ENCODE results near the gene ENTPD6. TPM values are rescaled to one million over a fixed set of nuclear protein-coding genes. Genes with fewer than 3 reads are reported as not detected.

The ENTPD6 gene
- total RNA-seq, 1 experiment from 2014 or later: 80.4 TPM

DNA sequence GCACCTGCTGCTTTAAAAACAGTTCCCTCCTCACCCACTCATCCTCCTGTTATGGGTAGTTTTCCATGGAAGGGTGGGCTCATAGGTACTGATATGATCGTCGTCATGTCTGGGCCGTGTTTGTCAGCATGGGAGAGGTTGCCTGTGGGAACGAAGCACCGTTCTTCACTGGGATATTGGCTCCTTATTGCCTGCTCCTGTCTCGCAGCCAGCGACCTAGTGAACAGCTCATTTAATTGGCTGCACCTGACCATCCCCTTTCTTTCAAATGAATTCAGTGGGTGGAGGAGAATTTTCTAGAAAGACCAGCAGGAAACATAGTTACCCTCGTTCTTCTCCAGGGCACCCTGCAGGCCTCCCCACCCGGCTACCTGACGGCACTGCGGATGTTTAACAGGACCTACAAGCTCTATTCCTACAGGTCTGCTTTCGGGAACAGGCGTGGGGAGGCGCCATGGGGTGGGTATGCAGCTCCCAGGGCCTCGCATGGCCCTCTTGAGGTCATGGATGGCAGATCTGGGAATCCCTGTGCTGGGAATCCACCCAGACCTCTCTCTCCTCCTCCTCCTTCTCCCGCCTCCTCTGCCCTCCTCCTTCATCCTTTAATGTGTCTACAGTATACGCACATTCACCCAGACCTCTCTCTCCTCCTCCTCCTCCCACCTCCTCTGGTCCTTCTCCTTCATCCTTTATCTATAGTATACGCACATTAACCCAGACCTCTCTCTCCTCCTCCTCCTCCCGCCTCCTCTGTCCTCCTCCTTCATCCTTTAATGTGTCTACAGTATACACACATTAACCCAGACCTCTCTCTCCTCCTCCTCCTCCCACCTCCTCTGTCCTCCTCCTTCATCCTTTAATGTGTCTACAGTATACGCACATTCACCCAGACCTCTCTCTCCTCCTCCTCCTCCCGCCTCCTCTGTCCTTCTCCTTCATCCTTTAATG lies 21.9 kb downstream of the ENTPD6 start:
- Histone ChIP-seq H3F3A (ENCODE audit: insufficient read depth, low read depth) (peaks cover 6% of the 10 kb centered on the region), H3K27me3 (ENCODE audit: insufficient read depth, low read depth) (no peaks in the 10 kb centered on the region), H3K9me3 (ENCODE audit: insufficient read depth, low read depth) (no peaks in the 10 kb centered on the region), H3K9me2 (ENCODE audit: insufficient read depth) (no peaks in the 10 kb centered on the region), H2AFZ (no peak overlapping the region), H3K79me2 (ENCODE audit: low read depth) (no peaks in the 10 kb centered on the region), H4K20me1 (ENCODE audit: insufficient read depth) (no peaks in the 10 kb centered on the region), H3K36me3 (ENCODE audit: low read depth) (peaks cover 11% of the 10 kb centered on the region; the same call in 1 of the 2 replicates), H3K4me3 (no peak overlapping the region), H3K4me2 (no peak overlapping the region), H3K4me1 (replicated peaks; ENCODE audit: insufficient read depth) (peaks cover 14% of the 10 kb centered on the region), H3K27ac (no peak overlapping the region)
- no peak for TF ChIP-seq EZH2 (IDR thresholded peaks at IDR 0.05; ENCODE audit: low read depth)
- TF ChIP-seq, protein P1, sequence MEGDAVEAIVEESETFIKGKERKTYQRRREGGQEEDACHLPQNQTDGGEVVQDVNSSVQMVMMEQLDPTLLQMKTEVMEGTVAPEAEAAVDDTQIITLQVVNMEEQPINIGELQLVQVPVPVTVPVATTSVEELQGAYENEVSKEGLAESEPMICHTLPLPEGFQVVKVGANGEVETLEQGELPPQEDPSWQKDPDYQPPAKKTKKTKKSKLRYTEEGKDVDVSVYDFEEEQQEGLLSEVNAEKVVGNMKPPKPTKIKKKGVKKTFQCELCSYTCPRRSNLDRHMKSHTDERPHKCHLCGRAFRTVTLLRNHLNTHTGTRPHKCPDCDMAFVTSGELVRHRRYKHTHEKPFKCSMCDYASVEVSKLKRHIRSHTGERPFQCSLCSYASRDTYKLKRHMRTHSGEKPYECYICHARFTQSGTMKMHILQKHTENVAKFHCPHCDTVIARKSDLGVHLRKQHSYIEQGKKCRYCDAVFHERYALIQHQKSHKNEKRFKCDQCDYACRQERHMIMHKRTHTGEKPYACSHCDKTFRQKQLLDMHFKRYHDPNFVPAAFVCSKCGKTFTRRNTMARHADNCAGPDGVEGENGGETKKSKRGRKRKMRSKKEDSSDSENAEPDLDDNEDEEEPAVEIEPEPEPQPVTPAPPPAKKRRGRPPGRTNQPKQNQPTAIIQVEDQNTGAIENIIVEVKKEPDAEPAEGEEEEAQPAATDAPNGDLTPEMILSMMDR (conservative IDR thresholded peaks at IDR 0.05): no peak
- no peak for DNase-seq
- BruUV-seq (replicated peaks): no TSS peak
- intact Hi-C loops (cut with micrococcal nuclease; ENCODE audit: unreplicated experiment): no loop called here
- ChIA-PET CTCF (no interaction called here), POLR2A (ENCODE audit: unreplicated experiment) (no interaction called here)

DNA sequence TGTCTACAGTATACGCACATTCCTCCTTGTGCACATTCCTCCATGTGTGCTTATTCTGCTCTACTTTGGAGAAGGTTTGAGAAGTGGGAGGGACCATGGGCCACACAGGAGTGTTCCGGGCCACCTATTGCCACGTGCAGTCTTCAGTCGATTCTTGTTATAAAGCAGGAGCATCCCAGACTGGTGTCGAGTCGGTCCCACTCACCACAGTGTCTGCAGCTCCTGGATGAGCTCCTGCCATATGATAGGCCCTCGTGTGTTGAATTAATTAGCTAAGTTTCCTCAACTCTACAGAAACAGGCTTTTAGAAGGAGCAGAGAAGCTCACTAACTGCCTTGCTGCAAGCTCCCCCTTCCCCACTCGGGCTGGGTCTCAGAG lies 22.6 kb downstream of the ENTPD6 start:
- intact Hi-C loops (cut with micrococcal nuclease; ENCODE audit: unreplicated experiment): no loop called here
- Histone ChIP-seq H3F3A (ENCODE audit: insufficient read depth, low read depth) (peaks cover 9% of the 10 kb centered on the region), H3K9me2 (ENCODE audit: insufficient read depth) (no peaks in the 10 kb centered on the region), H3K36me3 (ENCODE audit: low read depth) (peaks cover 11% of the 10 kb centered on the region; the same call in 1 of the 2 replicates), H3K27me3 (ENCODE audit: insufficient read depth, low read depth) (no peaks in the 10 kb centered on the region), H3K4me1 (replicated peaks; ENCODE audit: insufficient read depth) (peaks cover 21% of the 10 kb centered on the region), H2AFZ (no peak overlapping the region), H3K4me2 (no peak overlapping the region), H3K79me2 (ENCODE audit: low read depth) (no peaks in the 10 kb centered on the region), H4K20me1 (ENCODE audit: insufficient read depth) (no peaks in the 10 kb centered on the region), H3K4me3 (no peak overlapping the region), H3K9me3 (ENCODE audit: insufficient read depth, low read depth) (no peaks in the 10 kb centered on the region), H3K27ac (no peak overlapping the region)
- no peak for DNase-seq
- TF ChIP-seq EZH2 (IDR thresholded peaks at IDR 0.05; ENCODE audit: low read depth): no peak
- TF ChIP-seq, protein P1 (conservative IDR thresholded peaks at IDR 0.05): no peak
- CTCF ChIA-PET: interaction anchor here (0.6 kb wide), 1 partner anchor 90 kb away, joined by 5 read pairs; no protein-coding TSS in a partner anchor
- BruUV-seq (replicated peaks): no TSS peak
- POLR2A ChIA-PET (ENCODE audit: unreplicated experiment): no interaction called here

DNA sequence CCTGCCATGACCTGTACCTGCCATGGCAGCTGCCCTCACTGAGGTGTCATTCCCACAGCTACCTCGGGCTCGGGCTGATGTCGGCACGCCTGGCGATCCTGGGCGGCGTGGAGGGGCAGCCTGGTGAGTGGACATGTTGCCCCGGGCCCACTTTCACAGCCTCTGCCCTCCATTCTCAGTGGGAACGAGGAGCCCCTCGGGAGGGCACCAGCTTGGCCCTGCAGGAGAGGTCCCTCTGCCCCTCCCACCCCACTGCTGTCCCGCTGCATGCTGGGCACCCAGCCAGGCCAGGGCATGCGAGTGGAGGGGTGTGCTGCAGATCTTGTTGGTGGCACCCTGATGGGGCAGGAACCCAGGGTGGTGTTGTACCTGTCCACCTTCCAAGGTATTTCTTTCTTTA lies 23.0 kb downstream of the ENTPD6 start:
- CTCF ChIA-PET: interaction anchor here (0.6 kb wide), 1 partner anchor 89 kb away, joined by 5 read pairs; no protein-coding TSS in a partner anchor
- no peak for DNase-seq
- intact Hi-C loops (cut with micrococcal nuclease; ENCODE audit: unreplicated experiment): no loop called here
- Histone ChIP-seq H3K4me1 (replicated peaks; ENCODE audit: insufficient read depth) (peaks cover 23% of the 10 kb centered on the region), H3K36me3 (ENCODE audit: low read depth) (peaks cover 11% of the 10 kb centered on the region; the same call in 1 of the 2 replicates), H3K79me2 (ENCODE audit: low read depth) (no peaks in the 10 kb centered on the region), H3K9me3 (ENCODE audit: insufficient read depth, low read depth) (no peaks in the 10 kb centered on the region), H3K9me2 (ENCODE audit: insufficient read depth) (no peaks in the 10 kb centered on the region), H3K4me2 (no peak overlapping the region), H3K4me3 (no peak overlapping the region), H3K27me3 (ENCODE audit: insufficient read depth, low read depth) (no peaks in the 10 kb centered on the region), H3F3A (ENCODE audit: insufficient read depth, low read depth) (peaks cover 12% of the 10 kb centered on the region), H2AFZ (no peak overlapping the region), H3K27ac (no peak overlapping the region), H4K20me1 (ENCODE audit: insufficient read depth) (no peaks in the 10 kb centered on the region)
- POLR2A ChIA-PET (ENCODE audit: unreplicated experiment): no interaction called here
- TF ChIP-seq, protein P1 (conservative IDR thresholded peaks at IDR 0.05): no peak
- no peak for TF ChIP-seq EZH2 (IDR thresholded peaks at IDR 0.05; ENCODE audit: low read depth)
- no TSS peak for BruUV-seq (replicated peaks)

Measured in PC-9 (cell line).